ENCODE measurements around the gene EML1.
"Not testable (repeated sequence)": the region's sequence is repeated elsewhere in the genome, so short reads cannot be mapped to it uniquely, and the experiment has no call there.

EML1 gene

DNA sequence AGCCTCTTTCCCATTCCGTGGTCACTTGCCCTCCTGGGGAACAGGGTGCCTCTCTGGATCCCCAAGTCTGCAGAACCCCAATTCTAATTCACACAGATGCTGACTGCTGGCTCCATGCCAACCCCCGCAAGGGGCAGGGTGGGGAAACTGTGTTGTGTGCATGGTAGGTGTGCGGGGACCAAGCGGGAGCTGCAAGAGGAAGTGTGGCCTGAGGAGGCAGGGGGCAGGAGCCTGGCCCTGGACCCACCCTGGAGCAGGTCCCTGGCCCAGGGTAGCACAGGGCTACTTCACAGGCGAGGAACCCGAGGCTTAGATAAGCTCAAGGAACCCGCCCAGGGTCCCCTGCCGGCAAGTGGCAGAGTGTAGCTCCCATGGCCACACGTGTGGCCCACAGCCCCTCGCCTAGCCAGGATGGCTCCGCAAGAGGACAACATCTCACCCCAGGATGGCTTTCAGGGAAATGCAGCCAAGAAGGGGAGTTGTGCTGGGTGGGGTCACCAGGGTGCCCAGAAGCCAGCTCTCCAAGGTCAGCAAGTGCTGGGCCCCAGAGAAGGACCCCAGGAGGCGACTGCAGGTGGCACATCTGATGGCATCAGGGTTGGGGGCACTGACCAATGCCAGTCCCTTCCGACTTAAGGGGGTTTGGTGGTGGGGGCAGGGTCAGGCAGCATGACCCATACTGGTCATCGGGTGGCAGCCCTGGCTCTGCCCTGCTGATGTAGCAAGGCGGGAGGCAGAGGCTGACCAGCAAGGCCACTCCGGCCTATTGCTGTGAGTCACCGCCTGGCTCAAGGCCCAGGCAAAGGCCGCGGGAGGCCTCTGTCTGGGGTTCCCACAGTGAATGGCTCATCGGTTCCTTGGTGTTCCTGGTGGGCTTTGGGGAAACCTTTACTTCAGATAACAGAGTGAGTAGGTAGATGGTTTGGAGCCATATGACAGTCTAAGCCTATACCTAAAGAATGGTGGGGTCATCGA, 37.3 kb upstream of the EML1 start:
- DNase-seq (ENCODE audit: low read depth, low spot score): no peak

DNA sequence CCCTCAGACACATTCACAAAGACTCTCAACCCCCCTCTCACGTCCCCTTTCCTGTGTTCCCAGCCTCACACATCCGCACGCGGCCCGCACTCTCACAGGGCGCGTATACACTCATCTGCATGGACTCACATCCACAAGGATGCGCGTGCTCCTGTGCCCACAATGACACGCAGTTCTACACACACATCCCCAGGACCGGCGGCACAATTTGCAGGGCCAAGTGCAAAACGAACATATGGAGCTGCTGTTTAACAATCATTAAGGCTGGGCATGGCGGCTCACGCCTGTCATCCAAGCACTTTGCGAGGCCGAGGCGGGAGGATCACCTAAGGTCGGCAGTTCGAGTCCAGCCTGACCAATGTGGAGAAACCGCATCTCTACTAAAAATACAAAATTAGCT, 36.4 kb upstream of the EML1 start:
- no peak for DNase-seq (ENCODE audit: low read depth, low spot score)

DNA sequence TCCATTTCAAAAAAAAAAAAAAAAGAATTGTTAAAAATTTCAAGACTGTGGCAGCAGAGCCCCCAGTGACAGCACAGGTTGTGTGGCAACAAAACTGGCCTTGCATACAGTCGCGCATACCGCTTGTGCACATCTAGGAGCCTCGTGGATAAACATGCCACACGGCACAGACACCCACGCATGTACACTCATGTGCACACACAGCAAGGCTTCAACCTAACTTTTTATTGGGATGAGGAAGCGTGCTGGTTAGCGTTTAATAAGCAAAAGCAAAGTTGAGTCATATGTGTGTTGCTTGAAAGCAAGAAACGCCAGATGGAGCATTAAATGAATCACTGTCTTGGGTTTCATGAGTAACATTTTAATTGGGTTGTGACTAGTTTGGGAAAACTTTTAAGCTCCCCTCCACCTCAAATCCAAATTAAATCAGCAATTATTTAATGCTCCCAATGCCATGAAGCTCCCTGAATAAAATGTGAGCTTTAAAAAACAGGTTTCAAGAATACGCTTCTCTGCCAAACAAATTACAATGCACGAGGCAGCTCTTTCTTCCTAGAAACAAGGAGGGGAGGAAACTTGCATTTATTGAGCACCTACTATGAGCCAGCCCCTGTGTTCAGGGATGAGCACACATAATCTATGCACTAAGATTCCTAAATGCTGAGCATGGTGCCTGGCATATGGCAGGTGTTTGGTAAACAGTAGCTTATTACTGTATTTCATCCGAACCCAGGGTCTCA, 35.7 kb upstream of the EML1 start:
- no peak for DNase-seq (ENCODE audit: low read depth, low spot score)

DNA sequence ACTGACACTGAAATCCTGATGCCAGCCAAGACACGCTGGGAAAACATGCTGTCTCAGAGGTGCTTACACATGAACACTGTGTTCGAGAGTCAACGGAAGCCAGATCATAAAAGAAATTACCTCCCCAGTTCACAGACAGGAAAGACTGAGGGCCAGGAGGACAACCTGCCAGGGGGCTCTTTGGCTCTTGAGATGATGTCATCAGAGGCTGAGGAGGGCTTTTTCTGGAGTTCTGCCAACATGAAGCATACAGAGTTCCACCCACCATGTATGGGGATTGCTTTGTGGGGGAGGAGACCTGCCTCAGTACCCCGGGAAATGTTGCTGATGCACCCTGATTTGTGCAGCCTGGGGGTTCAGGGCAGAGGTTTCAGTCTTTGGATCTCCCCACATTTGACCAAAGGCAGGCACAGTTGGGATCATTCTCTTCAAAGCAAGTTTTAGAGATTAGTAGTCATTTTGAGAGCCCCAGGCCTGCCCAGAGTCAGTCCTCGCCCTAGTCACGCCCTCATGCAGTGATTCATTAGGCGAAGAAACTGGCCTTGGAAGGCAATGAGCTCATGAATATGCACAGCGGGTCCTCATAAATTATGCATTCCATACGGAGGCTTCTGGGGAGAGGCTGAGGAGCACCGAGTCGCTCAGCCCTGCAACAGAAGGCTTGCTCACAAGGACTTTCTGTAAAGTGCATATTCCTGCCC, 34.9 kb upstream of the EML1 start:
- peak; percentile 64 for DNase-seq (ENCODE audit: low read depth, low spot score)

- no peak for DNase-seq (ENCODE audit: low read depth, low spot score)
Measured at GRCh38 chr14:99758872-99759545, 34.2 kb upstream of the EML1 start.

GRCh38 chr14:99759546-99759925, 33.7 kb upstream of the EML1 start:
- no peak for DNase-seq (ENCODE audit: low read depth, low spot score)

- no peak for DNase-seq (ENCODE audit: low read depth, low spot score)
Measured at GRCh38 chr14:99760817-99761216, 32.4 kb upstream of the EML1 start.

GRCh38 chr14:99762911-99763310, 30.3 kb upstream of the EML1 start:
- not testable (repeated sequence) for DNase-seq (ENCODE audit: low read depth, low spot score)

DNA sequence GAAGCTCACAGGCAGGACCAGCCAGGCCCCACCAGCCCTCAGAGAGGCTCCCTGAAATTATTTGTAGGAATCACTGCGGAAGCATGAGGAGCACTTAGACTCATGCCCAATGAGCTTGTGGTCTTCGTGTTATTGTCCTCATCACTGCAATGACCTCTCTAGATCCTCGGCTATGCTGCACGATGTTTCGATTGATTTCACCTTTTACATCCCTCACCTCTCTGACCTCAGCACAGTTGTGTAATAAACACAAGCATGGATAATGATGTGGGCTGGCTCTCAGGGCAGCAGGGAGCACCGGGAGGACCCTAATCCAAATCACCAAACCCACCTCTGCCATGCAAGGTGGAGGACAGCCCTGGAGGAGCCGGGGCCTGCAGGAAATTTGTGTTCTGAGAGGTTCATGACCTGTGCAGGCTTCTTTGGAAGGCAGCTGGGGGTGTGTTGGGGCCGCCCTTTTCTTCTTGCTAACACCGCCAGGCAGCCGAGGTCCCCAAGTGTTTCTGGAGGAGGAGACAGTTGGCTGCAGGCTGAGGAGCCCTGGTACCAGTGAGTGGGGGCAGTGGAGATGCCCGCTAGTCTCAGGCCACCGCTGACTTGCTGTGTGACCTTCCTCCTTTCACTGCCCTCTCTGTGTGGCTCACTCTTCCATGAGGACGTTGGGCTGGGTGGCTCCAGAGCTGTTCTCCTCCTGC, 29.5 kb upstream of the EML1 start:
- DNase-seq (ENCODE audit: low read depth, low spot score): no peak

- no peak for DNase-seq (ENCODE audit: low read depth, low spot score)
Measured at GRCh38 chr14:99764222-99764706, 28.9 kb upstream of the EML1 start.

DNA sequence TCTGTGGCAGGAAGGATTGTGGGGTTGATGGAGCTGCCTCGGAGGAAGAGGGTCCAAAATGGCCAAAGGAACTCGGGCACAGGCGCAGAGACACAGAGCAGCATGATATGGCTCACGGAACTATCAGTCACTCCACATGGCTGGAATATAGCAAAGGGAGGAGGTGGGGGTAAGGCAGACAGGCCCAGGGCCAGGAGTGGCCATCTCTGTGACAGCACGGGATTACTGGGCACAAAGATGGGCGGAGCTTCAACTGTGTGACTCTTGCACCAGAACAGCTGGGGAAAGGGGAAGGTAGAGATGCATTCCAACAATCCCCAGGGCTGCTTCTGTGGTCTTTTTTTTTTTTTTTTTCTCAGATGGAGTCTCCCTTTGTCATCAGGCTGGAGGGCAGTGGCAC, 24.8 kb upstream of the EML1 start:
- no peak for DNase-seq (ENCODE audit: low read depth, low spot score)

- DNase-seq (ENCODE audit: low read depth, low spot score): no peak
Measured at GRCh38 chr14:99769123-99769522, 24.1 kb upstream of the EML1 start.

GRCh38 chr14:99769799-99770198, 23.4 kb upstream of the EML1 start:
- DNase-seq (ENCODE audit: low read depth, low spot score): no peak

DNA sequence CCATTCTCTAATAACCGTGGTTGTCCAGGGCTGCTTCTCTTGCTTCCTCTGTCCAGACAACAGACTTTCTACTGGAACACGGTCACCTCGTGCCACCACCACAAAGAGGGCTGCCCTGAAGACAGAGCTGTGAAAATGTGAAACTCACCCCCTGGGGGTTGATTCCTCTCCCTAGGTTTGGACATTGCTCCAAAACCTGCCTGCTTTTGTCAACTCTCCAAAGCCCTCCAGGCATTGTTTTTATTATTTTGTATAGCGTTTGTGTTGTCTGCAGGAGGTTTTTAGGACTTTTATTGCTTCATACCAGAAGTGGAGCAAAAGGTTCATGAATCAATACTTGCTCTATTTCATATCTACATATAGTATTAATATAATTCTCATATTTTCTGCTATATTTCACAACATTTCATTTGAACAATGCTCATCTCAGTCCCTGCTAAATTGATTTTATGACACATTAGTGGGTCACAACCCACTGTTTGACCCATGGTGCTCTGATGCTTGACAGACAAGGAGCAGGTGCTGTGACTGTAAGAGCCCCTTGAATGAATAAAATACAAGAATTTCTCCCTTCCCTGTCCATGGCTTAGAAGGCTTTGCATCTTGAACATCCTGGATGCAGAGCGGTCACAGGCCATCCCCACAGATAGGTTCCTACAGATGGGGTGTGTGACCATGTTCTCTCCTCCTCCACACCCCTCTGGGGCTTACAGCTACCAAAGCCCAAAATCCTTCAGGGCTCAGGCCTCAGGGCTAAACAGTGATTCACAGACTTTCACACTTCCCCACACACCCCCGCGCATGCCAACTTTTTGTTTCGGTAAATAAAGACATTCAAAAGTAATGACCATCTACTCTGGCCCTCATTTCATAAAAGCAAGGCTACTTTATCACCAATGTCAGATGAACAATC, 20.6 kb upstream of the EML1 start:
- DNase-seq (ENCODE audit: low read depth, low spot score): no peak

- DNase-seq (ENCODE audit: low read depth, low spot score): no peak
Measured at GRCh38 chr14:99773521-99774497, 19.4 kb upstream of the EML1 start.

DNA sequence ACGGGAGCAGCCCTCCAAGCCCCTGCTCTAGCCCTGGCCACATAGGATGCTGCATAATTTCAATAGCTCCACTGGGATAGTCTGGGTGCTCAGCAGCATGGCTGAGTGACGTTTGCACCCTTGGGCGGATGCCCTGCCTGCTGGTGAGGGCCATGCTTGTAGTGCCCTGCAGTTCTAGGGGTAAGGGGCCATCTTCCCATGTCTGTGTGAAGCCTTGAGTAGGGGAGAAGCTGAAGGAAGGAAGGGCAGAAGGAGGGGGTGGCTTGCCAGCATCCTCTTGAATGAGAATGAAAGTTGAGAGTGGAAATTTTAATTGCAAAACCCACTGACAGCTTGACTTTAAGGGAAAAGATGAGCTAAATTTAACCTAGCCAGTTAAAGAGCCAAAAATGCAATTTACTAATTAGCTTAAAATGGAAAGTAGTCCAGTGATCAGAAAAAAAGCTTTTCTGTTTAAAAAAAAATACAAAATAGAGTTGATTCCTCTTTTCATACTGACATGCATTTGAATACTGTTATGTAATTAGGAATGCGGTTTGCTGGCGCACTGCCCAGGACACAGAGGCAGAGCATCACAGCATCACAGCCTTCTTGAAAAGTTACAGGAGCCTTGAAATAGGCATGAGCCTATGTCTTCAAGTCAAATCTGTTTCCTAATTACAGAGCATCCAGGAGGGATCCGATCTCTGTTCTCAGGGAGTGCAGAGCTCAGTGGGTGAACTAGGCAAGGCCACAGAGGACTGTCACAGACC, 18.5 kb upstream of the EML1 start:
- no peak for DNase-seq (ENCODE audit: low read depth, low spot score)

GRCh38 chr14:99775351-99775750, 17.9 kb upstream of the EML1 start:
- no peak for DNase-seq (ENCODE audit: low read depth, low spot score)

GRCh38 chr14:99777951-99778350, 15.3 kb upstream of the EML1 start:
- no peak for DNase-seq (ENCODE audit: low read depth, low spot score)

Data from iPS DF 19.7 (cell line).